Loucy (cell line): ENCODE data around the gene CRYBB3.

Source experiments
- H2AFZ ChIP-seq: fragments of 200-600 bp; sonication (generic); 2 replicates; pipeline ENCODE4 v1.6.0; 2016; ENCODE audit warnings: antibody characterized with exemption, mild to moderate bottlenecking, low read length, moderate library complexity
- H3F3A ChIP-seq: fragments of 200-600 bp; 2 replicates; pipeline ENCODE4 v1.6.0; 2016; ENCODE audit warnings: antibody characterized with exemption, low read depth, mild to moderate bottlenecking
- H3K27me3 ChIP-seq: fragments of 200-600 bp; sonication (generic); 2 replicates; pipeline ENCODE4 v1.6.1; 2014; ENCODE audit warnings: low read length, mild to moderate bottlenecking; ENCODE audit not compliant: insufficient read depth, poor library complexity, severe bottlenecking
- H3K36me3 ChIP-seq: fragments of 200-600 bp; sonication (generic); 2 replicates; pipeline ENCODE4 v1.6.1; 2016; ENCODE audit warnings: low read length; ENCODE audit not compliant: insufficient read depth
- H3K4me1 ChIP-seq: fragments of 200-600 bp; sonication (generic); 2 replicates; pipeline ENCODE4 v1.5.1; 2014; ENCODE audit warnings: low read length, mild to moderate bottlenecking; ENCODE audit not compliant: insufficient read depth, poor library complexity, severe bottlenecking
- H3K4me2 ChIP-seq: fragments of 200-600 bp; sonication (generic); 2 replicates; pipeline ENCODE4 v1.6.0; 2014; ENCODE audit warnings: antibody characterized with exemption, low read length, low read depth, mild to moderate bottlenecking; ENCODE audit not compliant: poor library complexity, severe bottlenecking
- H3K4me3 ChIP-seq: fragments of 200-600 bp; sonication (generic); 2 replicates; pipeline ENCODE4 v1.5.1; 2014; ENCODE audit warnings: low read length, mild to moderate bottlenecking, mixed read lengths; ENCODE audit not compliant: poor library complexity, severe bottlenecking
- H3K79me2 ChIP-seq: fragments of 200-600 bp; sonication (generic); 2 replicates; pipeline ENCODE4 v1.6.1; 2014; ENCODE audit warnings: low read length; ENCODE audit not compliant: insufficient read depth
- H3K9ac ChIP-seq: fragments of 200-600 bp; sonication (generic); 2 replicates; pipeline ENCODE4 v1.6.0; 2014; ENCODE audit warnings: mild to moderate bottlenecking, low read depth, low read length, moderate library complexity; ENCODE audit not compliant: poor library complexity, severe bottlenecking
- H3K9me2 ChIP-seq: fragments of 200-600 bp; sonication (generic); replicated peaks from 2 replicates; pipeline ENCODE4 v1.6.1; 2016; ENCODE audit warnings: low read depth, low read length, mixed read lengths
- H3K9me3 ChIP-seq: fragments of 200-600 bp; sonication (generic); 2 replicates; pipeline ENCODE4 v1.6.1; 2014; ENCODE audit warnings: mild to moderate bottlenecking, antibody characterized with exemption, low read length, low read depth; ENCODE audit not compliant: insufficient read depth
- H4K20me1 ChIP-seq: fragments of 200-600 bp; sonication (generic); 2 replicates; pipeline ENCODE4 v1.6.0; 2014; ENCODE audit warnings: antibody characterized with exemption, low read length, mild to moderate bottlenecking; ENCODE audit not compliant: insufficient read depth, poor library complexity, severe bottlenecking
- EZH2phosphoT487 ChIP-seq: fragments of 200-600 bp; IDR thresholded peaks from 2 replicates; pipeline ENCODE4 v1.6.1; 2018; ENCODE audit warnings: antibody characterized with exemption, mild to moderate bottlenecking, moderate library complexity, borderline replicate concordance
- TF ChIP-seq, protein P1 (sequence below): fragments of 200-600 bp; sonication (generic); conservative IDR thresholded peaks from 2 replicates; pipeline ENCODE4 v1.5.1; 2014; ENCODE audit warnings: mild to moderate bottlenecking, antibody characterized with exemption, low read length

CRYBB3 gene

DNA sequence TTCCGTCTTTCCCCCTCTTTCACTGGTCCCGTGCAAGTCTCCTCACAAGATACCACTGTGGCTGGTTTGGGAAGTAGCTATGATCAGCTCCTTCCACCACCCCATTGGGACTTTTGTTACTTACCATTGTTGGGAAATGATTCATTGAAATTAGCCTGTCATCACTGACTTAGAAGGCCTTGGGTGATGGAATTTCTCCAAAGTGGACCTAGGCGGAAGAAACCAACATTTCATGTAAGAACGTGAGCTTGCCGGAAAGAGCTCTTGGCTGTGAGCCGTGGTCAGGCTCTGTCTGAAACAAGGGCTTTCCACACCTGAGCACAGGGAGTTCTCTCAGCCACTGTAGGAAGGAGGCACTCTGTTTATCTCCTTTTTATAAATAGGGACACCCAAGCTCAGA, 23.5 kb upstream of the CRYBB3 start:
- no peaks in the 10 kb centered on the region for H3K36me3 ChIP-seq
- H2AFZ ChIP-seq: no peak overlapping the region
- H3F3A ChIP-seq: no peaks in the 10 kb centered on the region
- no peaks in the 10 kb centered on the region for H3K4me1 ChIP-seq
- no peak overlapping the region for H3K4me3 ChIP-seq
- no peaks in the 10 kb centered on the region for H3K27me3 ChIP-seq
- H3K9me2 ChIP-seq: no peaks in the 10 kb centered on the region
- no peaks in the 10 kb centered on the region for H4K20me1 ChIP-seq
- H3K4me2 ChIP-seq: no peak overlapping the region
- TF ChIP-seq, protein P1, sequence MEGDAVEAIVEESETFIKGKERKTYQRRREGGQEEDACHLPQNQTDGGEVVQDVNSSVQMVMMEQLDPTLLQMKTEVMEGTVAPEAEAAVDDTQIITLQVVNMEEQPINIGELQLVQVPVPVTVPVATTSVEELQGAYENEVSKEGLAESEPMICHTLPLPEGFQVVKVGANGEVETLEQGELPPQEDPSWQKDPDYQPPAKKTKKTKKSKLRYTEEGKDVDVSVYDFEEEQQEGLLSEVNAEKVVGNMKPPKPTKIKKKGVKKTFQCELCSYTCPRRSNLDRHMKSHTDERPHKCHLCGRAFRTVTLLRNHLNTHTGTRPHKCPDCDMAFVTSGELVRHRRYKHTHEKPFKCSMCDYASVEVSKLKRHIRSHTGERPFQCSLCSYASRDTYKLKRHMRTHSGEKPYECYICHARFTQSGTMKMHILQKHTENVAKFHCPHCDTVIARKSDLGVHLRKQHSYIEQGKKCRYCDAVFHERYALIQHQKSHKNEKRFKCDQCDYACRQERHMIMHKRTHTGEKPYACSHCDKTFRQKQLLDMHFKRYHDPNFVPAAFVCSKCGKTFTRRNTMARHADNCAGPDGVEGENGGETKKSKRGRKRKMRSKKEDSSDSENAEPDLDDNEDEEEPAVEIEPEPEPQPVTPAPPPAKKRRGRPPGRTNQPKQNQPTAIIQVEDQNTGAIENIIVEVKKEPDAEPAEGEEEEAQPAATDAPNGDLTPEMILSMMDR: no peak
- TF ChIP-seq EZH2phosphoT487: no peak
- no peaks in the 10 kb centered on the region for H3K79me2 ChIP-seq
- H3K9ac ChIP-seq: no peak overlapping the region
- H3K9me3 ChIP-seq: no peaks in the 10 kb centered on the region

DNA sequence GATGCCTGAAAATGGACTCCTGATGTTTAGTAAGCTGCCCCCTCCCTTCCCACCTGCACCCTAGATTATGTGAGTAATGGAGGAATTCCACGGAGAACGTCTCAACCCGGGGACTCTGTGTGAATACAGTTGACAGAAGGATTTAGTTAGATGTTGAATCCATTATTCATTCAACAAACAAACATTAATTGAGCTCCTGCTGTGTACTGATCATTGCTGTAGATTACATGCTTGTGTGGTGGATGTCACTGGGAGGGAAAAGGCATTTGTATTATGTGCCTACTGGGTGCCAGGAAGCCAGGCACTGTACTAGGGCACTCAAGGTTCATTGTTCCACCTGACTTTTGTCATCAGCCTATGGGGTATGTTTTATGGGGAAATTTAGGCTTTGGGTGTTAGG, 22.9 kb upstream of the CRYBB3 start:
- no peak for TF ChIP-seq EZH2phosphoT487
- TF ChIP-seq, protein P1: no peak
- Histone ChIP-seq H3K9me2 (no peaks in the 10 kb centered on the region), H3K27me3 (no peaks in the 10 kb centered on the region), H3F3A (no peaks in the 10 kb centered on the region), H2AFZ (no peak overlapping the region), H3K9ac (no peak overlapping the region), H3K36me3 (no peaks in the 10 kb centered on the region), H3K4me2 (no peak overlapping the region), H4K20me1 (no peaks in the 10 kb centered on the region), H3K9me3 (no peaks in the 10 kb centered on the region), H3K4me3 (no peak overlapping the region), H3K79me2 (no peaks in the 10 kb centered on the region), H3K4me1 (no peaks in the 10 kb centered on the region)

DNA sequence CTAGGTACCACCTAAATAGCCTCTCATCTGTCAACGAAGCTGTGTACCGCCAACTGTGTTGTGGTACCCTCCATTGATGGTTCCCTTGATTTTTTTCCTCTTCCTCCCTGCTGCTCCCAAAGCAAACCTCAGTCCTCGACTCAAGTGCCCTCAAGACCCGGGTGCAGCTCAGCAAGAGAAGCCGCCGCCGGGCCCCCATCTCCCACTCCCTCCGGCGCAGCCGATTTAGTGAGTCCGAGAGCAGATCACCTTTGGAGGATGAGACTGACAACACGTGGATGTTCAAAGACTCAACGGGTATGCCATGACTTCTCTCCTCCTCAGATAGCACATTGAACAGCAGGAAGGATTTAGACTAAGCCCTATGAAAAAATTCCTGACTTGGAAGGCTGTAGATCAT, 22.4 kb upstream of the CRYBB3 start:
- Histone ChIP-seq H3K9ac (no peak overlapping the region), H3K4me2 (no peak overlapping the region), H3K79me2 (no peaks in the 10 kb centered on the region), H3K36me3 (no peaks in the 10 kb centered on the region), H3K4me1 (no peaks in the 10 kb centered on the region), H3K9me3 (no peaks in the 10 kb centered on the region), H2AFZ (no peak overlapping the region), H3K9me2 (no peaks in the 10 kb centered on the region), H3K27me3 (no peaks in the 10 kb centered on the region), H3F3A (no peaks in the 10 kb centered on the region), H3K4me3 (no peak overlapping the region), H4K20me1 (no peaks in the 10 kb centered on the region)
- TF ChIP-seq EZH2phosphoT487: no peak
- TF ChIP-seq, protein P1: no peak
